DND-41 (cell line): ENCODE results near the gene CNTFR.

Source experiments
- ATAC-seq: fragments of 200-7000 bp; cut with Tn5 transposase; 3 replicates; pipeline ENCODE4 v1.9.1; 2021; ENCODE audit warnings: low read depth; ENCODE audit not compliant: insufficient read depth
- DNase-seq: peaks from one replicate; pipeline ENCODE4 v3.0.0-alpha.2; 2020
- H2AFZ ChIP-seq: 2 replicates; pipeline ENCODE4 v1.6.0; 2012; ENCODE audit warnings: low read depth, low read length
- H3K27ac ChIP-seq: 2 replicates; pipeline ENCODE4 v1.5.1; 2012; ENCODE audit warnings: low read length, inconsistent platforms
- H3K27me3 ChIP-seq: fragments of 200-600 bp; sonication (generic); 2 replicates; pipeline ENCODE4 v1.6.0; 2012; ENCODE audit warnings: low read length, mild to moderate bottlenecking, inconsistent platforms; ENCODE audit not compliant: insufficient read depth, poor library complexity
- H3K36me3 ChIP-seq: 2 replicates; pipeline ENCODE4 v1.5.1; 2012; ENCODE audit warnings: low read length, inconsistent platforms; ENCODE audit not compliant: insufficient read depth
- H3K4me1 ChIP-seq: 2 replicates; pipeline ENCODE4 v1.5.1; 2012; ENCODE audit warnings: mild to moderate bottlenecking, low read length; ENCODE audit not compliant: insufficient read depth
- H3K4me2 ChIP-seq: 2 replicates; pipeline ENCODE4 v1.6.0; 2012; ENCODE audit warnings: mild to moderate bottlenecking, moderate library complexity, low read length, inconsistent platforms; ENCODE audit not compliant: insufficient read depth
- H3K4me3 ChIP-seq, 2 experiments: fragments of 200-600 bp in 1 of 2; shearing (Covaris generic) in 1 of 2; 2 replicates each; pipeline ENCODE4 v1.5.1; 2012 to 2016; ENCODE audit warnings: inconsistent platforms in 2 of 2, low read length in 2 of 2, mild to moderate bottlenecking in 2 of 2, low read depth in 1 of 2, moderate library complexity in 1 of 2
- H3K79me2 ChIP-seq: 2 replicates; pipeline ENCODE4 v1.6.0; 2012; ENCODE audit warnings: low read length, inconsistent platforms; ENCODE audit not compliant: insufficient read depth
- H3K9ac ChIP-seq: 2 replicates; pipeline ENCODE4 v1.6.0; 2012; ENCODE audit warnings: low read depth, mild to moderate bottlenecking, inconsistent platforms, low read length, moderate library complexity
- H3K9me3 ChIP-seq: 2 replicates; pipeline ENCODE4 v1.5.1; 2012; ENCODE audit warnings: low read length, moderate library complexity, mild to moderate bottlenecking, inconsistent platforms; ENCODE audit not compliant: insufficient read depth, severe bottlenecking
- H4K20me1 ChIP-seq: 2 replicates; pipeline ENCODE4 v1.6.0; 2012; ENCODE audit warnings: low read length; ENCODE audit not compliant: insufficient read depth
- EZH2 ChIP-seq: IDR thresholded peaks from 3 replicates; pipeline ENCODE4 v1.6.1; 2012; ENCODE audit warnings: borderline replicate concordance, low read depth, mild to moderate bottlenecking, moderate library complexity, low read length, inconsistent platforms; ENCODE audit not compliant: severe bottlenecking
- TF ChIP-seq, protein P1 (sequence below): IDR thresholded peaks from 2 replicates; pipeline ENCODE4 v1.5.1; 2012; ENCODE audit warnings: borderline replicate concordance, low read length, moderate library complexity, mild to moderate bottlenecking; ENCODE audit not compliant: poor library complexity, severe bottlenecking; ENCODE audit errors: extremely low read depth

CNTFR gene

DNA sequence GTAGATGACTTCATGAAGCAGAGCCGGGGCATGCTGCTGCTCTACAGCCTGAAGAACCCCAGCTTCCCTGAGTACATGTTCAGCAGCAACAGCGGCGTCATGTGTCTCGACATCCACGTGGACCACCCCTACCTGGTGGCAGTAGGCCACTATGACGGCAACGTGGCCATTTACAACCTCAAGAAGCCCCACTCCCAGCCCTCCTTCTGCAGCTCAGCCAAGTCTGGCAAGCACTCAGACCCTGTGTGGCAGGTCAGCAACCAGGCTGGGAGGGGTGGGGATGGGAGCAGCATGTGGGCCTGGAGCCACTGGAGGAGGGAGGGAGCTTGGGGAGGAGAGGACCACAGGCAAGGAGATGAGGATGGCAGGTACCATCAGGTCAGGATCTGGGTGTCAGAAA lies 82.9 kb downstream of the CNTFR start:
- H4K20me1 ChIP-seq, result no peaks in the 10 kb centered on the region; the same call in 1 of the 2 replicates

DNA sequence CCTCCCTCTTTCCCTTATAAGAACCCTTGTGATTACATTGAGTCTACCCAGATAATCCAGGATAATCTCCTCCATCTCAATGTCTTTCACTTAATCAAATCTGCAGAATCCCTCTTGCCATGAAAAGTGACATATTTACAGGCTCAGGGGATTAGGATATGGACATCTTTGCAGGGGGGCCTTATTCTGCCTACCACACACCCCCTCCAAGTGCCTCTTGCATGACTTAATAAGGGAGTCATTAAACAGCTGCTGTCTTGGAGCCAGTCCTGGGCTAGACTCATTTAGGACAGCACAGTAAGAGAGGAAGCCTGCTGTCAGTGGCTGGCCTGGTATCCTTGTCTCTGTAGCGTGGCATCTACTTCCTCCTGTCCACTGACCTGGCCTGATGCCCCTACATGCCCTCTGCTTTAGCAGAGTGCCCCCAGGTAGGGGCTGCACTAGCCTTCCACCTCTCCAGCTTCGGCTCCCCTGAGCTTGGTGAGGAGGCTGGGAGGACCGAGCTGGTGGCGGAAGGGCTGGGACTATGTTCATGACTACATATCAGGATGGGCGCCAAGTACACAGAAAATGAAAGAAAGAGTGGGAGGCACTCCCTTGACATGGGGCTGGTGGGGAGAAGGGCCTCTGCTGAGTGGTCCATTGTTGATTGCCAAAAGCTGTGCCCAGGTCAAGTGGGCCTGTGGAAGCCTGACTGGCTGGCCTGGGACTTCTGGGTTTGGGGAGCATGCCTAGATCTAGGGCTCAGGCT lies 84.0 kb downstream of the CNTFR start:
- DNase-seq (no peak), ATAC-seq (no peak)
- Histone ChIP-seq H3K9me3 (no peaks in the 10 kb centered on the region), H2AFZ (no peak overlapping the region), H3K79me2 (no peaks in the 10 kb centered on the region), H3K9ac (no peak overlapping the region), H3K4me1 (no peaks in the 10 kb centered on the region), H3K27me3 (peaks cover 2% of the 10 kb centered on the region), H3K36me3 (no peaks in the 10 kb centered on the region), H3K4me3 (no peak overlapping the region), H3K27ac (no peak overlapping the region), H3K4me2 (no peak overlapping the region), H4K20me1 (no peaks in the 10 kb centered on the region; the same call in 1 of the 2 replicates)
- no peak for TF ChIP-seq EZH2
- TF ChIP-seq, protein P1, sequence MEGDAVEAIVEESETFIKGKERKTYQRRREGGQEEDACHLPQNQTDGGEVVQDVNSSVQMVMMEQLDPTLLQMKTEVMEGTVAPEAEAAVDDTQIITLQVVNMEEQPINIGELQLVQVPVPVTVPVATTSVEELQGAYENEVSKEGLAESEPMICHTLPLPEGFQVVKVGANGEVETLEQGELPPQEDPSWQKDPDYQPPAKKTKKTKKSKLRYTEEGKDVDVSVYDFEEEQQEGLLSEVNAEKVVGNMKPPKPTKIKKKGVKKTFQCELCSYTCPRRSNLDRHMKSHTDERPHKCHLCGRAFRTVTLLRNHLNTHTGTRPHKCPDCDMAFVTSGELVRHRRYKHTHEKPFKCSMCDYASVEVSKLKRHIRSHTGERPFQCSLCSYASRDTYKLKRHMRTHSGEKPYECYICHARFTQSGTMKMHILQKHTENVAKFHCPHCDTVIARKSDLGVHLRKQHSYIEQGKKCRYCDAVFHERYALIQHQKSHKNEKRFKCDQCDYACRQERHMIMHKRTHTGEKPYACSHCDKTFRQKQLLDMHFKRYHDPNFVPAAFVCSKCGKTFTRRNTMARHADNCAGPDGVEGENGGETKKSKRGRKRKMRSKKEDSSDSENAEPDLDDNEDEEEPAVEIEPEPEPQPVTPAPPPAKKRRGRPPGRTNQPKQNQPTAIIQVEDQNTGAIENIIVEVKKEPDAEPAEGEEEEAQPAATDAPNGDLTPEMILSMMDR, result no peak

More for the DNA sequence above, 82.9 kb downstream of the CNTFR start:
- Histone ChIP-seq H3K4me2 (no peak overlapping the region), H2AFZ (no peak overlapping the region), H3K9ac (no peak overlapping the region), H3K9me3 (no peaks in the 10 kb centered on the region), H3K4me1 (no peaks in the 10 kb centered on the region), H3K79me2 (no peaks in the 10 kb centered on the region), H3K27me3 (peaks cover 2% of the 10 kb centered on the region), H3K4me3 (no peak overlapping the region), H3K36me3 (no peaks in the 10 kb centered on the region), H3K27ac (no peak overlapping the region)
- no peak for TF ChIP-seq EZH2
- TF ChIP-seq, protein P1, result no peak
- DNase-seq (no peak), ATAC-seq (no peak)

DNA sequence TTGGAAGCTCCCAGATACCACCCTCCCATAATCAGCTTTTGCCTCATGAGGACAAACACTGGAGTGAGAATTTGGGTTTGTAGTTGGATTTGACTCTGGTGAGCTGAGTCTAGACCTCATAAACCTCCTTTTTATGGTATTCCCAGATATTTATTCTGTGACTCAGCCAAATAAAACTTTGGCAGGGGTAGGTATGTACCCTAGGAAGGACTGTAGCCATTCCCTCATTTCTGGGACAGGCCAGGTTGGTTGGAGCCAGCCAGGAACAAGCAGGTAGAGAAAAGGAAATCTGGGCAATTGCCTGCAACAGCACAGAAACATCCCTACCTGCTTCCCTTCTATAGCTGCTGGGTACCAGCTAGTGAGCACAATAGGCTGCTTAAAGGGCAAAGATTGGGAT lies 86.1 kb downstream of the CNTFR start:
- no peak overlapping the region for H2AFZ ChIP-seq
- TF ChIP-seq, protein P1, result no peak
- TF ChIP-seq EZH2, result no peak
- DNase-seq (no peak), ATAC-seq (no peak)
- no peaks in the 10 kb centered on the region for H3K36me3 ChIP-seq
- H3K4me1 ChIP-seq, result no peaks in the 10 kb centered on the region
- peaks cover 6% of the 10 kb centered on the region for H3K27me3 ChIP-seq
- H3K4me3 ChIP-seq, result no peak overlapping the region
- no peak overlapping the region for H3K9ac ChIP-seq
- H3K4me2 ChIP-seq, result no peak overlapping the region
- H3K27ac ChIP-seq, result no peak overlapping the region
- no peaks in the 10 kb centered on the region for H3K9me3 ChIP-seq
- no peaks in the 10 kb centered on the region; the same call in 1 of the 2 replicates for H4K20me1 ChIP-seq
- H3K79me2 ChIP-seq, result no peaks in the 10 kb centered on the region
